Cortex of kidney (tissue), 1 donor: Measurements from ENCODE around the gene FLCN.

Experiments used
- DNase-seq: peaks from one replicate; lab custom pipeline; 2025; lab: John Stamatoyannopoulos, UW

FLCN gene

DNA sequence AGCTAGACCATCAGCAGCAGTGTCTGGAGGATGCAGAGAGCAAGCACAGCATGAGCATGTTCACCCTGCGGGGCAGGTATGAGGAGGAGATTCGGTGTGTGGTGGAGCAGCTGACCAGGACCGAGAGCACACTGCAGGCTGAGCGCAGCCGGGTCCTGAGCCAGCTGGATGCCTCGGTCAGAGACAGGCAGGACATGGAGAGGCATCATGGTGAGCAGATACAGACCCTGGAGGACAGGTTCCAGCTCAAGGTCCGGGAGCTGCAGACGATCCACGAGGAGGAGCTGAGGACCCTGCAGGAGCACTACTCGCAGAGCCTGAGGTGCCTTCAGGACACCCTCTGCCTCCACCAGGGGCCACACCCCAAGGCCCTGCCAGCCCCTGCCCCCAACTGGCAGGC, 69.6 kb downstream of the FLCN start:
- DNase-seq: no peak

DNA sequence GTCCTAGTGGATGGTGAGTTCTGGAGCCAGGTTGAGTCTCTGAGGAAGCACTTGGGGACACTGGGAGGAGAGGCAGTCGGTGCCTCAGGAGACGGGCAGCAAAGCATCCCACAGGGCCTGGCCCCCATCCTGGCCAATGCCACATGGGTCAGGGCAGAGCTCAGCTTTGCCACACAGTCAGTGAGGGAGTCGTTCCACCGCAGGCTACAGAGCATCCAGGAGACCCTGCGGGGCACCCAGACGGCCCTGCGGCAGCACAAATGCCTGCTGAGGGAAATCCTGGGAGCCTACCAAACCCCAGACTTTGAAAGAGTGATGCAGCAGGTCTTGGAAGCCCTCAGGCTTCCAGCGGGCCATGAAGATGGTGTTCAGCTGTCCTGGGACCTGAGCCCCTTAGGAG, 70.5 kb downstream of the FLCN start:
- DNase-seq: no peak

DNA sequence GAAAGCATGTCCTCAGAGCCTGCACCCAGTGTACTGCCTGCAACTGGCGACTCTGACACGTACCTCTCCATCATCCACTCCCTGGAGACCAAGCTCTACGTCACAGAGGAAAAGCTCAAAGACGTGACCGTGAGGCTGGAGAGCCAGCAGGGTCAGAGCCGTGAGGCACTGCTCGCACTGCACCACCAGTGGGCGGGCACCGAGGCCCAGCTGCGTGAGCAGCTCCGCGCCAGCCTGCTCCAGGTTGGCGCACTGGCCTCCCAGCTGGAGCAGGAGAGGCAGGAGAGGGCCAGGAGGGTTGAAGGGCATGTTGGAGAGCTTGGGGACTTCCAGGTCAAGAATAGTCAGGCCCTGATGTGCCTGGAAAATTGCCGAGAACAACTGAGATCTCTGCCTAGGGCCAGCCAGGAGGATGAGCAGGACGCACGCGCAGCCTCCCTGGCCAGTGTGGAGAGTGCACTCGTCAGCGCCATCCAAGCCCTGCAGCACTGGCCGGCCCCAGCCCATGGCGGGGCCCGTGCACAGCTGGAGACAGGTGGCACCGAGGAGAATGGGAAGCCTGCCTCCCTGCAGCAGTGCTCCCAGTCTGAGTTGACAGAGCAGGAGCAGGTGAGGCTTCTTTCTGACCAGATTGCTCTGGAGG, 71.2 kb downstream of the FLCN start:
- no peak for DNase-seq

DNA sequence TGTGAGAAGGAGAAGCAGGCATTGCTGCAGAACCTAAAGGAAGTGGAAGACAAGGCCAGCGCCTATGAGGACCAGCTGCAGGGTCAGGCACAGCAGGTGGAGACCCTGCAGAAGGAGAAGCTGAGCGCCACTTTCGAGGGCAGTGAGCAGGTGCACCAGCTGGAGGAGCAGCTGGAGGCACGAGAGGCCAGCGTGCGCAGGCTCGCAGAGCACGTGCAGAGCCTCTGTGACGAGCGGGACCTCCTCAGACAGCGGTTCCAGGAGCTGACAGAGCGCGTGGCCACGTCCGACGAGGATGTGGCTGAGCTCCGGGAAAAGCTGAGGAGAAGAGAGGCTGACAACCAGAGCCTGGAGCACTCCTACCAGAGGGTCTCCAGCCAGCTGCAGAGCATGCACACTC, 72.3 kb downstream of the FLCN start:
- DNase-seq: no peak

DNA sequence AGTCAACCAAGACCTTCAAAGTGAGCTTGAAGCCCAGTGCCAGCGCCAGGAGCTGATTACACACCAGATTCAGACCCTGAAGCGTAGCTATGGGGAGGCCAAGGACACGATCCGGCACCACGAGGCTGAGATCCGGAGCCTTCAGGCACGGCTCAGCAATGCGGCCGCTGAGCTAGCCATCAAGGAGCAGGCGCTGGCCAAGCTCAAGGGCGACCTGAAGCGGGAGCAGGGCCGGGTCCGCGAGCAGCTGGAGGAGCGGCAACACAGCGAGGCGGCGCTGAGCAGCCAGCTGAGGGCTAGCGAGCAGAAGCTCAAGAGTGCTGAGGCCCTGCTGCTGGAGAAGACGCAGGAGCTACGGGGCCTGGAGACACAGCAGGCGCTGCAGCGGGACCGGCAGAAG, 72.8 kb downstream of the FLCN start:
- no peak for DNase-seq
